GM13977 (cell line): Measurements from ENCODE around the gene INSIG1.

Source experiments
- DNase-seq: peaks from one replicate; pipeline ENCODE4 v3.0.0; 2012; ENCODE audit warnings: low spot score
- in situ Hi-C: fragments of 300-500 bp; cut with MboI; formaldehyde crosslinking; loops from one replicate; pipeline ENCODE4 v1.12.0; 2022; ENCODE audit warnings: low sequenced_read_pairs, low pct_unique_long_range_greater_than_20kb, mixed read lengths, inconsistent platforms; ENCODE audit not compliant: unreplicated experiment
- TF ChIP-seq, protein P1 (sequence below): IDR thresholded peaks from 2 replicates; pipeline ENCODE4 v1.5.1; 2012; ENCODE audit warnings: mild to moderate bottlenecking, control low read depth; ENCODE audit not compliant: insufficient read depth; ENCODE audit errors: extremely low read depth, missing control alignments

The INSIG1 gene

DNA sequence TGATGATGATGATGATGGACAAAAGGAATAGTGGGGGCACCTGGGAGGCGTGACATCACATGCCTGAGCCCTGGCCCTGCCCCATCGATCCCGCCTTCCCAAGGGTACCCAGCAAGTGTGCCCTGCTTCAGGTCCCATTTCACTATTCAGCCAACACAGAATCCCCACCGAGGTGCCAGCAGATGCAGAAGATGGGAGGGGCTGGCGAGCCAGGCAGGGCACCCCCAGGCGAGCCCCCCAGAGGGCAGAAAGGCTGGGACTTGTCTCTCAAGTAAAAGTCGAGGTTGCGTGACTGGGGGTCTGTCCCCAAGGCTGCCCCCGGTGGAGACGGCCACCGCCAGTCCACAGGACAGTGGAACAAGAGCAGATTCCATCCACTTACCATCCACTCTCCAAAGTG lies 57.5 kb downstream of the INSIG1 start:
- in situ Hi-C loops, result no loop called here
- no peak for DNase-seq
- TF ChIP-seq, protein P1, sequence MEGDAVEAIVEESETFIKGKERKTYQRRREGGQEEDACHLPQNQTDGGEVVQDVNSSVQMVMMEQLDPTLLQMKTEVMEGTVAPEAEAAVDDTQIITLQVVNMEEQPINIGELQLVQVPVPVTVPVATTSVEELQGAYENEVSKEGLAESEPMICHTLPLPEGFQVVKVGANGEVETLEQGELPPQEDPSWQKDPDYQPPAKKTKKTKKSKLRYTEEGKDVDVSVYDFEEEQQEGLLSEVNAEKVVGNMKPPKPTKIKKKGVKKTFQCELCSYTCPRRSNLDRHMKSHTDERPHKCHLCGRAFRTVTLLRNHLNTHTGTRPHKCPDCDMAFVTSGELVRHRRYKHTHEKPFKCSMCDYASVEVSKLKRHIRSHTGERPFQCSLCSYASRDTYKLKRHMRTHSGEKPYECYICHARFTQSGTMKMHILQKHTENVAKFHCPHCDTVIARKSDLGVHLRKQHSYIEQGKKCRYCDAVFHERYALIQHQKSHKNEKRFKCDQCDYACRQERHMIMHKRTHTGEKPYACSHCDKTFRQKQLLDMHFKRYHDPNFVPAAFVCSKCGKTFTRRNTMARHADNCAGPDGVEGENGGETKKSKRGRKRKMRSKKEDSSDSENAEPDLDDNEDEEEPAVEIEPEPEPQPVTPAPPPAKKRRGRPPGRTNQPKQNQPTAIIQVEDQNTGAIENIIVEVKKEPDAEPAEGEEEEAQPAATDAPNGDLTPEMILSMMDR, result no peak

DNA sequence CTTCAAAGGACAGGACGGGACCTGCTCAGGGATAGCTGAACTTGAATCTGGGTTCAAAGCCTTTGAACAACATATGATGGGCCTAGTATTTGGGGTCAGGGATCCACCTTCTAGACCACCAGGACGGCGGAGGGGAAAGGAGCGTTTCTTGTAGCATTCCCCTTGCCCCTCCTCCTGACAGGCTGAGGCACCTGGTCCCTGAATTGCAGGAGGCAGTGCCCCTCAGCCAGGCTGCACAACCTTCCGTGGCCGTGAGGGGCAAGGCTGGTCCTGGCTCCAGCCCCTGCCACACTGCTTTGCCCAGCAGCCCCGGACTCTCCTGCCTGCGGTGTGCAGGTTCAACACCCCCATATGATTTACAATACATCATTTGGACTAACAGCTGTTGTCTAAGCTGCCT lies 58.1 kb downstream of the INSIG1 start:
- DNase-seq, result no peak
- TF ChIP-seq, protein P1, result no peak
- in situ Hi-C loops, result no loop called here

DNA sequence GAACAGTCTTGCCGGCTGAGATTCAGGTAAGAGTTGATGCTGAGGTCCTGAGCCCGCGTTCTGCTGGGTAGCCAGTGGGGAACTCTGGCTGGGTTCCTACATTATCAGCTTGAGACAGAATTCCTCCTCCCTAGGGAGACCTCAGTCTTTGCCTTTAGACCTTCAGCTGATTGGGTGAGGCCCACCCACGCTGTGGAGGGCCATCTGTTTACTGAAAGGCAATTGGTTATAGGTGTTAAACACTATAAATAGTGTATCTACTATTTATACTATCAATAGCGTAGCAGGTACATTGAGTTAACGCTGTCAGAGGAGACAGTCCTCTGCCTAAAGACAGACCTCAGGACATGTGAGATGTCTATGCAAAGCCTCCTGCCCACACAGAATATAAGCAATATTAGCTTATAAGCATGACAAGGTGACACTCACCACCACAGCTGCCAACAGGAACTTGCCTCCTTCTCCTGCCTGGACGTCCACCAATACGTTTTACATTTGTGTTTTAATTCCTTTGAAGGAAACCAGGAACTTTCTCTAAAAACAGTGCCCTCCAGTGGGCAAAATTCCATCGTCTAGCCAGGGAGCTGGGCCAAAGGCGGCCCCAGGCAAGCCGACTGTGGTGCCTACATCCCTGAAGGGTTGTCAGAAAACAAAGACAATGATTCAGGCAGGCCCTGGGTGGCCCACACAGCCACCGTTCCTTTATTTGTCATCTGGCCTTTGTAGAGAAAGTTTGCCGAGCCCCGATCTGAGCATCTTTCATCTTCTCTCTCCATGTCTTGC lies 58.8 kb downstream of the INSIG1 start:
- in situ Hi-C loops, result no loop called here
- no peak for DNase-seq
- TF ChIP-seq, protein P1, result peak; percentile 13

DNA sequence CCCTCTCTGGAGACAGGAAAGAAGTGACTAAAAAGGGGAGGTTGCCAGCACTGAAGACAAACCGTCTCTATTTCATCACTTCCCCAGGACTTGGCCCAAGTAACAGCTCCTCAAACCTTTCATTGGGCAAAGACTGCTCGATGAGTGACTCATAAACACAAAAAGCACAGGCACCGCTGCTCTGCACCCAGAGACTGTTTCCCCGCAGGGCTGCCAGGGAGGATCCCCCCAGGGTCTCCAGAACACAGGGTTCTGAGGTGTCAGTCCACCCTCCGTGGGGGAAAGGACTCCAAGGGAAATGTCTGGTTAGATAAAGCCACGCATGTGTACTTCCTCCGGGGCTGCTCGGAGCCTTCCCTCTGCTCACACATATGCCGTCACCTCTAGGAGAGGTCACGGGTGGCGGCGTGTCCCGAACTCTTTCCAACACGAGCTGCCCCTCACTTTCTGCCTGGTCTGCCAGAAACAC lies 59.9 kb downstream of the INSIG1 start:
- in situ Hi-C loops, result no loop called here

DNA sequence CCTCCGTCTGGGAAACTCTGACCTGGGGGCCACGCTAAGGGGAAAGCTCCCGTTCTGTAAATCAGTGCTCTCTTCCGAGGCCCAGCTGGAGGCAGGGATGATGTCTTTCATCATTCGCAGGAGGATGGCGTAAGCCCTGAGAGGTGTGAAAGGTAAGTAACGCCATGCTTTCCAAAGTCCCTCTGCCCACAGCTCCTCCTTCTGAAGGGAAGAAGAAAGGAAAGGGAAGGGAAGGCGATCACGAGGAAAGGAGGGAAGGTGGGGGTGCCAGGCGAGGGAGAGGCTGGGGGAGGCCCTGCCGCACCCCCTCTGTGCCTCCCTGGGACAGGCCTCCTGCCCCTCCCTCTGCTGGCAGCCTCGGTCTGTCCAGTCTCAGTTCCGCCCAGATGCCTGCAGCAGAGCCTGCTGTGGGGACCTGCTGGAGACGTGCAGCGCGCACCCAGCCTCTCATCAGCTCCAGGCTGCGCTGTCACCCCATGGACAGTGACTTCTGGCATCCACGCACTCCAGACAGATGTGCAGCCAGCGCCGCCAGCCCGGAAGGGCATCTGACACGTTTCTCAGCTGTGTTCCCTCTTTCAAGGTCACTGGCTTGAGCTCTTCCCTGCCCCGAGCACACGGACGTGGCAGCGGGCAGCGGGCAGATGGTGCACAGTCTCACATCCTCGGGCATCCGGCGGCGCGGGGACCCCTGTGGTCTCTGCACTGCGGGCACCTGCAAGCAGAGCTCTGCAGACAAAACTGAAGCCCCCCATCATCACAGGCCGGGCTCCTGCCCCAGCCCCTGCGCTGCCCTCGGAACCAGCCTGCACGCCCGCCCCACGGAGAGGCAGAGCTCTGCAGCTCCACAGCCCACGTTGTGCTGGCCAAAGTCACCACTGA lies 60.6 kb downstream of the INSIG1 start:
- in situ Hi-C loops, result no loop called here
- TF ChIP-seq, protein P1, result no peak
- no peak for DNase-seq

More for the DNA sequence above, 59.9 kb downstream of the INSIG1 start:
- TF ChIP-seq, protein P1, result no peak
- no peak for DNase-seq

DNA sequence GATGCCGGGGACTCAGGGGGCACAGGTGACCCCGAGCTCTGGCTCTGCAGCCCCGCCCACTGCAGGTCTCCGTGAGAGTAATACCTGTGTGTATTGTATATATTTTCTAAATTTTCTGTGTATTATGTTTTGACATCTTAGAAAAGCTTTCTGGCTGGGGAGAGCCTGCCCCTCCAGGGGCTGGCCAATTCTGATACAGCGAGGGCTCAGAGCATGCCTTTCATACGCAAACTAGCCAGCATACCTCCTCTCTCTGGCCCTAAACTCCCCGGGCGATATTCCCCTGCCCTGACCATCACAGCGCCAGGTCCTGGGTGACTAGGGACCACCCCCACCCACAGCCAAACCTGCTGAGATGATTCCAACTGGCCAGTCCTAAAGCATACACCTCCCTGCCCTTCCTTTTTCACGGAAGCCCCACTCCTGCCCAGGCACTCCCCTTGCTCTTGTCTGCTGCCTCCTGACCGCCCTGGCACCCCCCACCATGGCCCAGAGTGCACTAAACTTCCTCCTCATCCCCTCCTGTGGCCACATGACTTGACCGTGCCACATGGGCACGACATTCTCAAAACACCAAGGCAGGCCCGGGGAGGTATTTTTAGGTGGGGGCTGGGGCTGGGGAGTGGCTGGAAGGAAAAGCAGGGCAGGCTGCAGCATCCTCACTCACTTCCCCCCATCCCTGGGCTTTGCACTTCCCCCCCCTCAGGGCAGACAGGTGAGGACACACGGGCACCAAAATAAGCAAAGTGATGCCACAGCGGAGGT lies 61.5 kb downstream of the INSIG1 start:
- in situ Hi-C loops, result no loop called here
- TF ChIP-seq, protein P1, result no peak
- no peak for DNase-seq
